Neural progenitor cell (in vitro differentiated cells): Measurements from ENCODE around the gene CDC42EP3. TPM values are rescaled to one million over a fixed set of nuclear protein-coding genes. Genes with fewer than 3 reads are reported as not detected.

Experiments
- DNase-seq: peaks from one replicate; pipeline ENCODE4 v3.0.0-alpha.2; 2016; ENCODE audit warnings: low spot score
- H2AFZ ChIP-seq: fragments of 200-600 bp; sonication (generic); replicated peaks from 2 replicates; pipeline ENCODE4 v1.6.1; 2016; ENCODE audit warnings: antibody characterized with exemption
- H3F3A ChIP-seq: fragments of 200-600 bp; sonication (generic); 2 replicates; pipeline ENCODE4 v1.6.1; 2016; ENCODE audit warnings: antibody characterized with exemption, low read depth
- H3K27ac ChIP-seq: fragments of 200-600 bp; sonication (generic); 2 replicates; pipeline ENCODE4 v1.5.1; 2016; ENCODE audit warnings: mild to moderate bottlenecking
- H3K27me3 ChIP-seq: fragments of 200-600 bp; sonication (generic); 2 replicates; pipeline ENCODE4 v1.6.1; 2016; ENCODE audit warnings: mild to moderate bottlenecking, moderate library complexity
- H3K36me3 ChIP-seq: fragments of 200-600 bp; sonication (generic); 2 replicates; pipeline ENCODE4 v1.5.1; 2016
- H3K4me1 ChIP-seq: fragments of 200-600 bp; sonication (generic); 2 replicates; pipeline ENCODE4 v1.6.1; 2016; ENCODE audit warnings: mixed run types
- H3K4me2 ChIP-seq: fragments of 200-600 bp; sonication (generic); 2 replicates; pipeline ENCODE4 v1.6.1; 2016
- H3K4me3 ChIP-seq: fragments of 200-600 bp; sonication (generic); 2 replicates; pipeline ENCODE4 v1.5.1; 2016
- H3K79me2 ChIP-seq: fragments of 200-600 bp; sonication (generic); 2 replicates; pipeline ENCODE4 v1.6.1; 2016; ENCODE audit warnings: low read depth
- H3K9ac ChIP-seq: fragments of 200-600 bp; sonication (generic); 2 replicates; pipeline ENCODE4 v1.6.1; 2016
- H3K9me3 ChIP-seq: fragments of 200-600 bp; sonication (generic); 2 replicates; pipeline ENCODE4 v1.5.1; 2016; ENCODE audit warnings: low read depth
- H4K20me1 ChIP-seq: fragments of 200-600 bp; sonication (generic); 2 replicates; pipeline ENCODE4 v1.6.1; 2016; ENCODE audit warnings: low read depth
- H3K27ac Mint-ChIP-seq: 3 replicates; pipeline ENCODE4 v1.8.0; 2021; ENCODE audit warnings: mixed read lengths
- H3K27me3 Mint-ChIP-seq: 2 replicates; pipeline ENCODE4 v1.8.0; 2022; ENCODE audit warnings: low read depth, mild to moderate bottlenecking, inconsistent platforms, moderate library complexity, mixed read lengths; ENCODE audit not compliant: insufficient read depth
- H3K36me3 Mint-ChIP-seq: 3 replicates; pipeline ENCODE4 v1.8.0; 2021; ENCODE audit warnings: mixed read lengths
- H3K4me1 Mint-ChIP-seq: 3 replicates; pipeline ENCODE4 v1.8.0; 2021; ENCODE audit warnings: mixed read lengths
- H3K4me3 Mint-ChIP-seq: 3 replicates; pipeline ENCODE4 v1.8.0; 2021; ENCODE audit warnings: mild to moderate bottlenecking, moderate library complexity, mixed read lengths
- H3K9me3 Mint-ChIP-seq: 3 replicates; pipeline ENCODE4 v1.8.0; 2020; ENCODE audit warnings: mixed read lengths
- EZH2 ChIP-seq: fragments of 200-600 bp; sonication (generic); IDR thresholded peaks from 2 replicates; pipeline ENCODE4 v1.6.1; 2017; ENCODE audit warnings: antibody characterized with exemption, mild to moderate bottlenecking, moderate library complexity
- EZH2phosphoT487 ChIP-seq: fragments of 200-600 bp; sonication (generic); IDR thresholded peaks from 2 replicates; pipeline ENCODE4 v1.6.1; 2017; ENCODE audit warnings: antibody characterized with exemption
- total RNA-seq: library from RNA; depleted of rRNA; stranded (reverse); fragments of >200 nt; gene quantifications from 2 replicates; pipeline ENCODE4 v1.2.3, GENCODE V29; 2015; ENCODE audit warnings: low replicate concordance
- TF ChIP-seq, protein P1 (sequence below): fragments of 200-600 bp; sonication (generic); IDR thresholded peaks from 2 replicates; pipeline ENCODE4 v1.5.1; 2017; ENCODE audit warnings: antibody characterized with exemption, mild to moderate bottlenecking

CDC42EP3 gene
- total RNA-seq, 1 donor from 2014 or later, result 21.2 TPM

GRCh38 chr2:37682473-37682872 lies 11.0 kb upstream of the CDC42EP3 start:
- Mint-ChIP-seq H3K27ac (no peak overlapping the region), H3K4me3 (no peak overlapping the region), H3K4me1 (no peaks in the 10 kb centered on the region), H3K27me3 (no peaks in the 10 kb centered on the region), H3K36me3 (no peaks in the 10 kb centered on the region), H3K9me3 (no peaks in the 10 kb centered on the region)
- Histone ChIP-seq H4K20me1 (no peaks in the 10 kb centered on the region), H3K27me3 (no peaks in the 10 kb centered on the region), H3F3A (no peaks in the 10 kb centered on the region), H3K4me1 (no peaks in the 10 kb centered on the region), H3K79me2 (no peaks in the 10 kb centered on the region), H3K36me3 (no peaks in the 10 kb centered on the region), H3K27ac (no peak overlapping the region), H3K4me2 (no peak overlapping the region), H3K9me3 (no peaks in the 10 kb centered on the region), H2AFZ (no peak overlapping the region), H3K9ac (no peak overlapping the region), H3K4me3 (no peak overlapping the region)
- DNase-seq, result no peak
- no peak for TF ChIP-seq EZH2
- TF ChIP-seq, protein P1, sequence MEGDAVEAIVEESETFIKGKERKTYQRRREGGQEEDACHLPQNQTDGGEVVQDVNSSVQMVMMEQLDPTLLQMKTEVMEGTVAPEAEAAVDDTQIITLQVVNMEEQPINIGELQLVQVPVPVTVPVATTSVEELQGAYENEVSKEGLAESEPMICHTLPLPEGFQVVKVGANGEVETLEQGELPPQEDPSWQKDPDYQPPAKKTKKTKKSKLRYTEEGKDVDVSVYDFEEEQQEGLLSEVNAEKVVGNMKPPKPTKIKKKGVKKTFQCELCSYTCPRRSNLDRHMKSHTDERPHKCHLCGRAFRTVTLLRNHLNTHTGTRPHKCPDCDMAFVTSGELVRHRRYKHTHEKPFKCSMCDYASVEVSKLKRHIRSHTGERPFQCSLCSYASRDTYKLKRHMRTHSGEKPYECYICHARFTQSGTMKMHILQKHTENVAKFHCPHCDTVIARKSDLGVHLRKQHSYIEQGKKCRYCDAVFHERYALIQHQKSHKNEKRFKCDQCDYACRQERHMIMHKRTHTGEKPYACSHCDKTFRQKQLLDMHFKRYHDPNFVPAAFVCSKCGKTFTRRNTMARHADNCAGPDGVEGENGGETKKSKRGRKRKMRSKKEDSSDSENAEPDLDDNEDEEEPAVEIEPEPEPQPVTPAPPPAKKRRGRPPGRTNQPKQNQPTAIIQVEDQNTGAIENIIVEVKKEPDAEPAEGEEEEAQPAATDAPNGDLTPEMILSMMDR, result no peak
- no peak for TF ChIP-seq EZH2phosphoT487

- no peaks in the 10 kb centered on the region for H3K36me3 ChIP-seq
Measured at GRCh38 chr2:37681587-37681986, 10.1 kb upstream of the CDC42EP3 start.

GRCh38 chr2:37679072-37679695 lies 7.7 kb upstream of the CDC42EP3 start:
- TF ChIP-seq, protein P1, result no peak
- TF ChIP-seq EZH2phosphoT487 (no peak), EZH2 (no peak)
- no peaks in the 10 kb centered on the region for H3K9me3 Mint-ChIP-seq
- Histone ChIP-seq H3K79me2 (no peaks in the 10 kb centered on the region), H3K9me3 (no peaks in the 10 kb centered on the region), H3K4me3 (no peak overlapping the region), H3K4me1 (no peaks in the 10 kb centered on the region), H3K36me3 (no peaks in the 10 kb centered on the region), H2AFZ (no peak overlapping the region), H3K27me3 (no peaks in the 10 kb centered on the region), H3F3A (no peaks in the 10 kb centered on the region), H3K27ac (no peak overlapping the region), H3K9ac (no peak overlapping the region), H3K4me2 (no peak overlapping the region), H4K20me1 (no peaks in the 10 kb centered on the region)
- peaks cover 4% of the 10 kb centered on the region for H3K27me3 Mint-ChIP-seq
- no peak for DNase-seq
- no peaks in the 10 kb centered on the region for H3K36me3 Mint-ChIP-seq
- H3K27ac Mint-ChIP-seq, result no peak overlapping the region
- H3K4me1 Mint-ChIP-seq, result peaks cover 6% of the 10 kb centered on the region
- H3K4me3 Mint-ChIP-seq, result no peak overlapping the region

More at GRCh38 chr2:37681587-37681986, 10.1 kb upstream of the CDC42EP3 start:
- no peaks in the 10 kb centered on the region for H3K36me3 Mint-ChIP-seq
- Histone ChIP-seq H3K9ac (no peak overlapping the region), H3F3A (no peaks in the 10 kb centered on the region), H3K27ac (no peak overlapping the region), H3K4me2 (no peak overlapping the region), H3K9me3 (no peaks in the 10 kb centered on the region), H2AFZ (no peak overlapping the region), H3K27me3 (no peaks in the 10 kb centered on the region), H3K79me2 (no peaks in the 10 kb centered on the region), H4K20me1 (no peaks in the 10 kb centered on the region), H3K4me1 (no peaks in the 10 kb centered on the region), H3K4me3 (no peak overlapping the region)
- DNase-seq, result no peak
- no peak overlapping the region for H3K27ac Mint-ChIP-seq
- H3K27me3 Mint-ChIP-seq, result no peaks in the 10 kb centered on the region
- TF ChIP-seq EZH2 (no peak), EZH2phosphoT487 (no peak)
- TF ChIP-seq, protein P1, result no peak
- no peaks in the 10 kb centered on the region for H3K9me3 Mint-ChIP-seq
- no peaks in the 10 kb centered on the region for H3K4me1 Mint-ChIP-seq
- H3K4me3 Mint-ChIP-seq, result no peak overlapping the region
